Right lobe of liver (tissue), 4 donors: ENCODE data around the gene SMIM3.

Experiments
- POLR2A ChIP-seq: fragments of 450-650 bp; IDR thresholded peaks from one replicate; pipeline ENCODE4 v1.6.1; 2017; ENCODE audit warnings: antibody characterized with exemption, mild to moderate bottlenecking
- TF ChIP-seq, protein P1 (sequence below), 4 donors: fragments of 200-600 bp in 3 of 4; fragments of 450-650 bp in 1 of 4; IDR thresholded peaks; one replicate each; pipeline versions ENCODE4 v1.5.1 to v1.8.0; 2016 to 2022; ENCODE audit warnings: antibody characterized with exemption in 4 of 4, mild to moderate bottlenecking in 2 of 4
- donor health status: DM: no; HTN: no; CAD: no.
- donor health status: DM: no; HTN: no; CAD: no.
- donor health status: DM: no; HTN: yes; CAD: no.

DNA sequence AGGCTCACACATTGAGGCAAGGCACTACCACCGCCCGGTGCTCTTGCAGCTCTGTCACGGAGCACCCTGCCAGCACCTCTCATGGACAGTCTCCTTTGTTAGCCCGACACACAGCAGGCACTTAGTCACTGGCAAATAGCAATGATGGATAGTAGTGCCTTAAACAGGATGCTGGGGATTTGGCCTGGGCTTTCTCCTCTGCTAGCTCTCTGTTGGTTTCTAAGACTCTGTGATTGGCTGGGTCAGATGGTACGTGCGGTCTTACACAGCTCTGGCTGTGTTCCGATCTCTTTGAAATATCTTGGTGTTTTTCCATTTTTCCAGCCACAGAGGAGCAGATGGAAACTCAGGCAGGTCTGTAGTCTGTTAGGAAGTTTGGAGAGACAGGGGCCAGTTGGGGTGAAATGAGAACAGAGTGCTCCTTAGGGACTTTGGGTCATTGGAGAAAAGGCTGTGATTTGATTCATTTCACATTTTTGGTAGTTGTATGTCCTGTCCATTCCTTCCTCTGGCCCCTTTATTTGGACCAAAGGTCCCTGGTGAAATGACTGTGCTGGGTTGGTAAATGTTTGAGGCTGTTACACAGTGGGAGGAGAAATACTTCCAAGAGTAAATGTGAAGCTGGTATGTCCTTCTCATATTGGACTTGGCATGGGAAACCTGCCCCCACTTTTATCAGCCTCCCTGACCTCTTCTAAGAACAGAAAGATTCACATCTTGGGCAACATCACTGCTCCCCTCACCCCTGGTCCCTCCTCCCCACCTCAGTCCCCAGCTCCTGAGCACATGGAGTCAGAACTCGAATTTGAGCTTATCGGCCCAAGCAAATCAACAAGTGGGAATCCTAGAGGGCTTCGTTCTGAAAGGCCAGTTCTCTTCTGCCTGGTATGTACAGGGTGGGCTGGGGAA, 3.4 kb downstream of the SMIM3 start:
- TF ChIP-seq, protein P1, sequence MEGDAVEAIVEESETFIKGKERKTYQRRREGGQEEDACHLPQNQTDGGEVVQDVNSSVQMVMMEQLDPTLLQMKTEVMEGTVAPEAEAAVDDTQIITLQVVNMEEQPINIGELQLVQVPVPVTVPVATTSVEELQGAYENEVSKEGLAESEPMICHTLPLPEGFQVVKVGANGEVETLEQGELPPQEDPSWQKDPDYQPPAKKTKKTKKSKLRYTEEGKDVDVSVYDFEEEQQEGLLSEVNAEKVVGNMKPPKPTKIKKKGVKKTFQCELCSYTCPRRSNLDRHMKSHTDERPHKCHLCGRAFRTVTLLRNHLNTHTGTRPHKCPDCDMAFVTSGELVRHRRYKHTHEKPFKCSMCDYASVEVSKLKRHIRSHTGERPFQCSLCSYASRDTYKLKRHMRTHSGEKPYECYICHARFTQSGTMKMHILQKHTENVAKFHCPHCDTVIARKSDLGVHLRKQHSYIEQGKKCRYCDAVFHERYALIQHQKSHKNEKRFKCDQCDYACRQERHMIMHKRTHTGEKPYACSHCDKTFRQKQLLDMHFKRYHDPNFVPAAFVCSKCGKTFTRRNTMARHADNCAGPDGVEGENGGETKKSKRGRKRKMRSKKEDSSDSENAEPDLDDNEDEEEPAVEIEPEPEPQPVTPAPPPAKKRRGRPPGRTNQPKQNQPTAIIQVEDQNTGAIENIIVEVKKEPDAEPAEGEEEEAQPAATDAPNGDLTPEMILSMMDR (IDR thresholded peaks at IDR 0.05) = no peak
- peak; percentile 64 for TF ChIP-seq POLR2A
